DMS 273 treated with DMSO at 0.1 percent for 48 hours (cell line): ENCODE measurements around the gene KLF13.

Experiments used
- DNase-seq: peaks from one replicate; lab custom pipeline; 2025; lab: John Stamatoyannopoulos, UW

The KLF13 gene

GRCh38 chr15:31300208-31300661 is 26.4 kb upstream of the KLF13 start:
- peak; percentile 7 for DNase-seq

- DNase-seq: peak; percentile 67
Observed at GRCh38 chr15:31300981-31301672, 25.5 kb upstream of the KLF13 start.

- no peak for DNase-seq
Observed at GRCh38 chr15:31301673-31301990, 25.0 kb upstream of the KLF13 start.

- no peak for DNase-seq
Observed at GRCh38 chr15:31302029-31302657, 24.5 kb upstream of the KLF13 start.

GRCh38 chr15:31302778-31303725 is 23.6 kb upstream of the KLF13 start:
- DNase-seq: no peak

GRCh38 chr15:31303726-31304648 is 22.6 kb upstream of the KLF13 start:
- DNase-seq: no peak

- DNase-seq: no peak
Observed at GRCh38 chr15:31304751-31305365, 21.8 kb upstream of the KLF13 start.

GRCh38 chr15:31305375-31305774 is 21.3 kb upstream of the KLF13 start:
- DNase-seq: no peak

GRCh38 chr15:31305796-31306425 is 20.7 kb upstream of the KLF13 start:
- DNase-seq: no peak

GRCh38 chr15:31306426-31307269 is 20.0 kb upstream of the KLF13 start:
- DNase-seq: no peak

- DNase-seq: no peak
Observed at GRCh38 chr15:31307270-31308184, 19.1 kb upstream of the KLF13 start.

GRCh38 chr15:31308185-31308639 is 18.4 kb upstream of the KLF13 start:
- DNase-seq: no peak

- DNase-seq: no peak
Observed at GRCh38 chr15:31309893-31310606, 16.6 kb upstream of the KLF13 start.

GRCh38 chr15:31311735-31312619 is 14.7 kb upstream of the KLF13 start:
- no peak for DNase-seq

GRCh38 chr15:31313223-31313622 is 13.4 kb upstream of the KLF13 start:
- no peak for DNase-seq

- no peak for DNase-seq
Observed at GRCh38 chr15:31314380-31314779, 12.3 kb upstream of the KLF13 start.
